Activated CD8-positive, alpha-beta memory T cell treated with anti-CD3 and anti-CD28 coated beads, Interleukin-2, amount 50 U/mL, for 1 hour (primary cell): ENCODE results near the gene ZRANB3.
"Not testable (repeated sequence)": the region's sequence is repeated elsewhere in the genome, so short reads cannot be mapped to it uniquely, and the experiment has no call there.

Experiments
- DNase-seq: peaks from one replicate; pipeline ENCODE4 v3.0.0-alpha.2; 2020; ENCODE audit errors: extremely low read depth

ZRANB3 gene

GRCh38 chr2:135327146-135327545 lies 203.9 kb downstream of the ZRANB3 start:
- no peak for DNase-seq

GRCh38 chr2:135320465-135321355 lies 210.3 kb downstream of the ZRANB3 start:
- DNase-seq: no peak

- no peak for DNase-seq
Observed at GRCh38 chr2:135318808-135319207, 212.2 kb downstream of the ZRANB3 start.

GRCh38 chr2:135317375-135317774 lies 213.6 kb downstream of the ZRANB3 start:
- DNase-seq: no peak

GRCh38 chr2:135311962-135312361 lies 219.1 kb downstream of the ZRANB3 start:
- no peak for DNase-seq

- no peak for DNase-seq
Observed at GRCh38 chr2:135311268-135311667, 219.8 kb downstream of the ZRANB3 start.

GRCh38 chr2:135304694-135305093 lies 226.3 kb downstream of the ZRANB3 start:
- DNase-seq: no peak

GRCh38 chr2:135299658-135300244 lies 231.3 kb downstream of the ZRANB3 start:
- no peak for DNase-seq

- DNase-seq: no peak
Observed at GRCh38 chr2:135299165-135299564, 231.9 kb downstream of the ZRANB3 start.

- not testable (repeated sequence) for DNase-seq
Observed at GRCh38 chr2:135287121-135287520, 243.9 kb downstream of the ZRANB3 start.

- no peak for DNase-seq
Observed at GRCh38 chr2:135285391-135285790, 245.6 kb downstream of the ZRANB3 start.

- no peak for DNase-seq
Observed at GRCh38 chr2:135281379-135281778, 249.6 kb downstream of the ZRANB3 start.

GRCh38 chr2:135279209-135279608 lies 251.8 kb downstream of the ZRANB3 start:
- DNase-seq: no peak

GRCh38 chr2:135276525-135276924 lies 254.5 kb downstream of the ZRANB3 start:
- DNase-seq: no peak

GRCh38 chr2:135271006-135271405 lies 260.0 kb downstream of the ZRANB3 start:
- DNase-seq: no peak

GRCh38 chr2:135265960-135266490 lies 265.0 kb downstream of the ZRANB3 start:
- no peak for DNase-seq

- DNase-seq: no peak
Observed at GRCh38 chr2:135259123-135259522, 271.9 kb downstream of the ZRANB3 start.

- DNase-seq: no peak
Observed at GRCh38 chr2:135258193-135258592, 272.8 kb downstream of the ZRANB3 start.

- no peak for DNase-seq
Observed at GRCh38 chr2:135257383-135258090, 273.5 kb downstream of the ZRANB3 start.

- DNase-seq: no peak
Observed at GRCh38 chr2:135256531-135257260, 274.3 kb downstream of the ZRANB3 start.

- DNase-seq: no peak
Observed at GRCh38 chr2:135255208-135255607, 275.8 kb downstream of the ZRANB3 start.
